Measurements from ENCODE around the gene PSMD3.
"Not testable (repeated sequence)": the region's sequence is repeated elsewhere in the genome, so short reads cannot be mapped to it uniquely, and the experiment has no call there.

The PSMD3 gene

DNA sequence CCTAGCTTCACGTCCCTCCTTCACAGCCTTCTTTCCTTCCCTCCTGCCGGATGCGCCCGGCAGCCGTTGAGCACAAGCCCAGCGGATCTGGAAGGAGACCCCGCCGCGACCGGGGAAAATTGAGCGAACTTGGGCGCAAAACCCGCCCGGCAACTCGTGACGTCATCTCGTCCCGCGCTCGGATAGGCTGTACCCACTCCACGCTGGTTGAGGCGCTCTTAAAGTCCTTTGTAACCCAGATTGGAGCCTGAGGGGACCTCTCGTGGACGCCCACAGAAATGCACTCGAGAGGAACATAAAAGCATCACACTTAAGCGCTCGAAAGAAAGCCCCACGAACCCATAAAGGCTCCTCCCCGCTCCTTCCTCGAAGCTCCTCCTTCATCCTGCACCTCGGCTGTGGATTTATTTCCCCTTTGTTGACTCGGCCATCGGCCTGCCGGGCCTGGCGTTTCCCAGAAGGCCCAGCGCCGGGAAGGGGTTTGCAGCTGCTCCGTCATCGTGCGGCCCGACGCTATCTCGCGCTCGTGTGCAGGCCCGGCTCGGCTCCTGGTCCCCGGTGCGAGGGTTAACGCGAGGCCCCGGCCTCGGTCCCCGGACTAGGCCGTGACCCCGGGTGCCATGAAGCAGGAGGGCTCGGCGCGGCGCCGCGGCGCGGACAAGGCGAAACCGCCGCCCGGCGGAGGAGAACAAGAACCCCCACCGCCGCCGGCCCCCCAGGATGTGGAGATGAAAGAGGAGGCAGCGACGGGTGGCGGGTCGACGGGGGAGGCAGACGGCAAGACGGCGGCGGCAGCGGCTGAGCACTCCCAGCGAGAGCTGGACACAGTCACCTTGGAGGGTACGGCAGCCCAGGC, at the start of gene PSMD3:
PSMD3 (plus strand) TSS at position 457 of the 856 bp plus-strand sequence; CDS start at position 621, 164 bp downstream.
- peak; percentile 98 for DNase-seq

DNA sequence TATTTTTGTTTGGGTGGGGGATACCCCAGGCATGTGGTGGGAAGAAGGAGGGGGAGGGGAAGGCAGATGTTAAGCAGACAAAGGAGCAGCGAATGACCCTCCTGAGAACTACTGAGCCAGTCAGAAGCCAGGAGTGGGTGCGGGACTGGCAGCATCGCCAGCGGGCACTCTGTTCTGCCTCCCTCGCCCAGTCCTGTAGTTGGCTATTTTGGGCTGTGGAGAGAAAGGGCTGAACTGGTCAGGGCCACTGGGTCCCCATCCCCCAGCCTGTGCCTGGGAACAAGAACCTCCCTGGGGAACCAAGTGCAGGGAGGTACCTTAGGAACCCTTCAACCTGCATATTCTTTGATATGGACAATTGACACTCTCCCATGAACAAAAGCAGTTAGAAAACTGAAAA, 46.7 kb upstream of the PSMD3 start:
- DNase-seq = no peak

DNA sequence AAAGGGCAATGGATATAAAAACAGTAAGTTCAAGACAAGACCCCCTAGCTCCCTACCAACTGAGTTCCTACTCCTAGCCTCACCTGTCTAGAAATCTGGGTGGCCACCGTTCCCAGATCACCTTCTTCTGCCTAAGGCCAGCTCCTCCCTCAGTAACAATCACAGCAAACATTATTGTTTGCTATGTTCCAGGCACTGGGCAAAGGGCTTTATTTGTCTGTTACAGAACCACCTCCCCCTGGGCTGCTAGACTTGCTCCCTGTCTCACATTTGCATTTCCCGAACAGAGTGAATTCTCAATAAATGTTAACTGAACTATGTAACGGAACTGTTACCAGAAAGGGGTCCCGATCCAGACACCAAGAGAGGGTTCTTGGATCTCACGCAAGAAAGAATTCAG, 46.3 kb upstream of the PSMD3 start:
- no peak for DNase-seq

DNA sequence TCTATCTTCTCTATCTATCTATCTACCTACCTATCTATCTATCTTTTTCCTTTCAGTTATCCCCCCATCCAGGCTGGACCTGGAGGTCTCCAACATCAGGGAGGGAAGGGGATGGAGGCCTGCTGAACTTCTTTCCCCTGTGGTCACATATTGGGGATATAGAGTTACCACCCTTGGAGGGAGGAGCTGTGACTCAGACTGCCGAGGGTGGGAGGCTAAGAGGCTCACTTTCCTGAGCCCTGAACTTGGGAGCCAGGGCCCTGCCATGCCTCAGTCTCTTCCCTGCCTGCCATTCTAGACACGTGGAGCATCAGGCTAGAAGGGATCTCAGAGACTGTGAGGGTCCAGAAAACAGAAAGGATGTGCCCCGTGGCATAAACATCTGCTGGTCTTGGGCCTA, 44.7 kb upstream of the PSMD3 start:
- no peak for DNase-seq

- no peak for DNase-seq
Observed at GRCh38 chr17:39937447-39937846, 43.2 kb upstream of the PSMD3 start.

DNA sequence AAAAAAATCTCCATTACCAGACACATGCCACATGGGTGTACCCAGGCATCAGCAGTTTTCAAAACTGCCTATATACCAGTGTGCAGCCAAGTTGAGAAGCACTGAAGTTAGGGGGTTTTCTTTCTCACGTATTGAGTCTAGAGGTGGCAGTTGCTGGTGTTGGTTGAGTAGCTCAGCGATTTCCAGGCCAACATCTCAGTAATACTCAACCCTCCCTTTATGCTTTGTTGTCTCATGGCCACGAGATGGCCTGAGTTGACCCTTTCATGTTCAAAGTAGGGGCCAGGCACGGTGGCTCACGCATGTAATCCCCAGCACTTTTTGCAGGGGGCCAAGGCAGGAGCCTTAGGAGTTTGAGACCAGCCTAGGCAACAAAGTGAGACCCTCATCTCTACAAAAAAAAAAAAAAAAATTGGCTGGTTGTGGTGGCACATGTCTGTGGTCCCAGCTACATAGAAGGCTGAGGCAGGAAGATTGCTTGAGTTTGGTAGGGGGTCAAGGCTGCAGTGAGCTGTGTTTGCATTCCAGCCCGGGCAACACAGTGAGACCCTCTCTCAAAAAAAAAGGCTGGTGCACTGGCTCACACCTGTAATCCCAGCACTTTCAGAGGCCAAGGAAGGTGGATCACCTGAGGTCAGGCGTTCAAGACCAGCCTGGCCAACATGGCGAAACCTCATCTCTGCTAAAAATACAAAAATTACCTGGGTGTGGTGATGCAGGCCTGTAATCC, 42.3 kb upstream of the PSMD3 start:
- no peak for DNase-seq

- no peak for DNase-seq
Observed at GRCh38 chr17:39939106-39939505, 41.5 kb upstream of the PSMD3 start.

DNA sequence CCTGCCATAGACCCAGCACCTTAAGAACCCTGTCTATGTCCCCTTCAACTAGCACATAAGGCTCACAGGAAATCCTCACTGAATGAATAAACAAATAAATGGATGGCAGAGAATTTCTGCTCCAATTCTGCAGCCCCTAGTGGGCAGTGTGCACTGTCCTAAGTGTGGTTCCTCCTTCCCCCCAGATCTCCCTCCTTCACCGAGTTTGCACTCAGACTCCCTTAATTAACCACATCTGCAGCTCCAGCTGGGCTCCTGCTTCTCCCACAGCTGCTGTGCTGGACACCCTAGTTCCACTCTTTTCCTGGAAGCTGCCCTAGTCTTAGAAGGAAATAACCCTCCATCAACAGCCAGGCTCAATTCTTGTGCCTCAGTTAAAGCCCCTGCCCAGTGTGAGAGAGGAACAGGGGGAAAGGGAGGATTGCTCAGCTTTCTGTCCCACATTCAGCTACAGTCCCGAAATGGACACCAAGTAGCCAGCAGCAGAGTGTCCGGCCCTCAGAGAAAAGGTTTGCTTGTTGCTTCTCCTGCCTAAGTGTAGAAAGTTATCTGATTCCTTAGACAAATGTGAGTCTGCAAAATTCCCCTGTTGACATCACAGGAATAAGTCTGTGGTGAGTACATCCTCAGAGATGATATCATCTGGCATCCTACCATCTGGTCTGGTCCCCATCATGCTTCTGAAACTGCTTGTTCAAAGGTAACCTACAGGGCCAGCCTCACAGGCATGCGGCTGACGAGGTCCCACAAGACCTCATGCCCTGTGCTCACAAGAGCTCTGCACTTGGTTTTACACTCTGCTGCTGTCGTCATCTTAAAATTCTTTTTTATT, 40.8 kb upstream of the PSMD3 start:
- peak; percentile 68 for DNase-seq

DNA sequence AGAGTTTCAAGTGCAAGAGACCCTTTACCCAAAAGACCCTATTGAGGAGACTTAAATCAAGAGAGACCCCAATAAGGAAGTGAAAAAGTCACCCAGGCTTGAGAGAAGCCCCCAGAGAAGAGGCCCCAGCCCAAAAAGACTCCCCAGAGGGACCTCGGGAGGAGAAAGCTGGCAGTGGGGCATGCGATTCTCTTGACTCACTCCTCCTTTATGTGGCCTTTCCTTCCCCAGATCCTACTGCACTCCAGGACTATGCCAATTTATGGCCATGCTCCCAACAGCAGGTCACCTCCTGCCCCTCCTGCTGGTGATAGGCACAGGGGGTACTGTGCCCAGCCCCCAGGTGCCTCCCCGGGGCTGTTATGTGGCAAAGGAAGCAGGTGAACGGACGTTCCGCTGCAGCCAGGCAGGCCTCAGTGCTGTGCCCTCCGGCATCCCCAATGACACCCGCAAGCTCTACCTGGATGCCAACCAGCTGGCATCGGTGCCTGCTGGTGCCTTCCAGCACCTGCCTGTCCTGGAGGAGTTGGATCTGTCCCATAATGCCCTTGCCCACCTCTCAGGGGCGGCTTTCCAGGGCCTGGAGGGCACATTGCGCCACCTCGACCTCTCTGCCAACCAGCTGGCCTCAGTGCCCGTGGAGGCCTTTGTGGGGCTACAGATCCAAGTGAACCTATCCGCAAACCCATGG, 36.8 kb upstream of the PSMD3 start:
- DNase-seq = no peak

DNA sequence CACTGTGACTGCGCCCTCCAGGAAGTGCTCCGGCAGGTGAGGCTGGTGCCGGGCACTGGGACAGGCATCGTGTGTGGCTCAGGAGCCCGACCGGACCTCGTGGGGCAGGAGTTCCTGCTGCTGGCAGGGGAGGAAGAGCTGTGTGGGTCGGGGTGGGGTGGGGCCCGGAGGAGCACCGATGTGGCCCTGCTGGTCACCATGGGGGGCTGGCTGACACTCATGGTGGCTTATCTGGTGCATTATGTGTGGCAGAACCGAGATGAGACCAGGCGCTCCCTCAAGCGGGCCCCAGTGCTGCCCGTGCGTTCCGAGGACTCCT, 36.3 kb upstream of the PSMD3 start:
- DNase-seq = no peak

DNA sequence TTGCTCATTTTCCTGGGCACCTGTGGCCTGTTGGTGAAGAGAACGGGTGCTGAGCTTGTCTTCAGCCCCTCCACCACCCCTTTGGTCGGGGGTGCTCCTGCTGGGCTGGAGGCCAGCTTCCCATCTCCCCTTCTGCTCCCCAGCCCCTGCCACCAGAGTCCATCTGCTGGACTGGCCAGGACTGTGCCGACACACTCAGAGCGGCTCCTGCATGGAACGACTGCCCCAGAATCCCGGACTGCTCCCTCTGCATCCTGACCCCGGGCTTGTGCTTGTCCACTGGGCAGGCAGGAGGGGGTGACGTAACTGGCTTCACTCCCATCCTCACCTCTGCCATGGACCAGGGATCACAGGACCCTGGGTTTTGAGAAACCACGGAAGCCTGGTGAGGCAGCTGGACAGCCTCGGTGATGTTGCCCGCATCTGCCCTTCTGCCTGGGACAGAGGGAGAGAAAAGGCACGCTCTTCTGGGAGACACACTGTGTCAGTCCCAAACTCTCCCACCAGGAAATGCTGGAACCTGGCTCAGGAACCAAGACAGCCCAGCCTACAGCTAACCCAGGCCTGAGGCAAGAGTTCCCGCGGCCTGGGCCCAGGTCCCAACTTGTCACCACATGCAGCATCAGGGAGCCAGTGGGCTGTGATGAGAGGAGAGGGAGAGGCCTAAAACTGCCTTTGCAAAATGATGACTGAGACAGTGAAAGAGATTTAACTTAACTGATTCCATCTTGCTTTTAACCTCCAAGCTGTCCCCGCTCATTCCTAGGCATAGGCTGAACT, 33.9 kb upstream of the PSMD3 start:
- no peak for DNase-seq

DNA sequence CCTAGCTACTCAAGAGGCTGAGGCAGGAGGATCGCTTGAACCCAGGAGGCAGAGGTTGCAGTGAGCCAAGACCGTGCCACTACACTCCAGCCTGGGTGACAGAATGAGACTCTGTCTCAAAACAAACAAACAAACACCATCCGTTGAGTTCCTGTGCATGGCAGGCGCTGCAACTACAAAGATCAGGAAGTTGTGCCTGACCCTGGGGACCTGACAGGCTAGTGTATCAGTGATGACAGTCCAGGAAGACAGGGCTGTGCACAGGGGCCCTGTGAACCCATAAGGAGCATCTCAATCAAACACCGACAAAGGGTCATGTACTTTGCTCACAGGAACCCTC, 32.1 kb upstream of the PSMD3 start:
- not testable (repeated sequence) for DNase-seq

GRCh38 chr17:39949028-39949427, 31.6 kb upstream of the PSMD3 start:
- no peak for DNase-seq

GRCh38 chr17:39950871-39951348, 29.7 kb upstream of the PSMD3 start:
- DNase-seq = no peak

GRCh38 chr17:39951924-39952679, 28.5 kb upstream of the PSMD3 start:
- DNase-seq = no peak

- DNase-seq = peak; percentile 91
Observed at GRCh38 chr17:39952680-39953470, 27.7 kb upstream of the PSMD3 start.

DNA sequence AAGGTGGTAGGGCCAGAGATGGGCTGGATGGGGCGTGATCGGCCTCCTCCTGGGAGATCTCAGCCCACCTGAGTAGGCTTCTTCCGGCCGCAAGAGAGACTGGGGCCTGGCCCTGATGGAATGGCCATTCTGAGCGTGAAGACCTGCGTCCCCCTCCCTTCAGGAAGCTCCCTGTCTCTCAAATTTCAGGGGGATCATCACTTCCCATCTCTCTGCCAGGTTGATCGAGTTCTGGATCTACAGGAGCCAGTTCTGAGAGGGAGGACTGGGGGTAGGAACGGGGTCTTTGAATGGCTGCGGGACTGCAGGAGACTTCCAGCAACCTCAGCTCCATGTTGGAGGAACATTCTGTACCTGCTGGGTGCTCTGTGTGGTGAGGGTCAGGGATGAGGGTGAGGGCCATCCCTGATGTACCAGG, 27.1 kb upstream of the PSMD3 start:
- DNase-seq = no peak

DNA sequence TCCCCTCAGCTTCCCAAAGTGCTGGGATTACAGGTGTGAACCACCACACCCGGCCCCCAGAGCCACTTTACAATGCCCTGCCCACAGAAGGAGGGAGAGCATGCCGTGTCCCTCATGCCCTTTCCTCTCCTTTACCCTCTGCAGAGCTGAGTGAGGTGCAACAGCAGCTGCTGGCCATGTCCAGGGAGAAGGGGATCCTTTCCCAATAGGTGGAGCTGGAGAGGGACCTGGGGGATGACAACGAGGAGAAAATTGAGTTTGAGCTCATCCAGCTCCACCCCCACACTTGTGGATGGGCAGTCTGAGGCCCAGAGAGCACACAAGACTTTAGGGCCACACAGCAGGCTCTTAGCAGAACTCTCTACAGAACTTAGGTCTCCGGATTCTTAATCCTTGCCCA, 25.7 kb upstream of the PSMD3 start:
- no peak for DNase-seq

GRCh38 chr17:39955726-39956225, 24.8 kb upstream of the PSMD3 start:
- DNase-seq = no peak

DNA sequence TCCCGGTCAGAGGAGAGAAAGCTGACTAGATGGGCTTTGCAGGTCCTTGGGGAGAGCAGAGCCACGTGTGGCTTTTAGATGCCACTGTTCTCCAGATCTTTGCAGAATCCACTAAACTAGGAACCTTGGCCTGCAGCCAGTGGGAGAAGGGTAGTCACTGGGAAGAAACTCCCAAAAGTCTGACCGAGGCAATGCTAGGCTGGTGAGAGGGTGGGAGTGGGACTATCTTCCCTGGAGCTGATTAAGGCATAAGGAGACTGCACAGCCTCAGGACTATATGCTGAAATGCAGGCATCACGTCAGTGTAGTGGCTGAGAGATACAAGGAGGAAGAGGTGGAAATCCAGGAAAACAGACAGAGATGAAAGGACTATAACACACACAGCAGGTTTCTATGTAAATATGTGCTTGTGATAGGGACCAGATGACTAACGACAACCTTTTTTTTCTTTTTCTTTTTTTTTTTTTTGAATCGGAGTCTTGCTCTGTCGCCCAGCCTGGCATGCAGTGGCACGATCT, 20.0 kb upstream of the PSMD3 start:
- no peak for DNase-seq

Data from activated CD4-positive, alpha-beta T cell treated with anti-CD3 and anti-CD28 coated beads for 48 hours (primary cell).